Activated CD4-positive, alpha-beta T cell treated with anti-CD3 and anti-CD28 coated beads, Interleukin-2, Interleukin-6, amounts not matched to agents 100 ng/mL and 50 ng/mL, durations not matched to agents 16 hours and 8 hours (primary cell): ENCODE data around the gene FZD7.
A peak's percentile ranks its signal among the peaks of the same experiment; 100 is the strongest.

ENCODE experiments used
- DNase-seq: peaks from one replicate; pipeline ENCODE4 v3.0.0-alpha.2; 2020

FZD7 gene

GRCh38 chr2:202014759-202015211 lies 18.9 kb upstream of the FZD7 start:
- no peak for DNase-seq

GRCh38 chr2:202015471-202015870 lies 18.2 kb upstream of the FZD7 start:
- DNase-seq = no peak

- no peak for DNase-seq
These were observed 17.0 kb upstream of the FZD7 start for GRCh38 chr2:202016579-202017227.

GRCh38 chr2:202017940-202018339 lies 15.7 kb upstream of the FZD7 start:
- DNase-seq = no peak

- no peak for DNase-seq
These were observed 14.7 kb upstream of the FZD7 start for GRCh38 chr2:202018950-202019349.

GRCh38 chr2:202019689-202020450 lies 13.8 kb upstream of the FZD7 start:
- no peak for DNase-seq

GRCh38 chr2:202022755-202023154 lies 10.9 kb upstream of the FZD7 start:
- DNase-seq = no peak

- DNase-seq = no peak
These were observed 10.3 kb upstream of the FZD7 start for GRCh38 chr2:202023198-202023903.

- no peak for DNase-seq
These were observed 9.8 kb upstream of the FZD7 start for GRCh38 chr2:202023904-202024266.

GRCh38 chr2:202024871-202025270 lies 8.8 kb upstream of the FZD7 start:
- DNase-seq = no peak

GRCh38 chr2:202025816-202026215 lies 7.8 kb upstream of the FZD7 start:
- no peak for DNase-seq

GRCh38 chr2:202026507-202026906 lies 7.1 kb upstream of the FZD7 start:
- DNase-seq = no peak

GRCh38 chr2:202030691-202031090 lies 3.0 kb upstream of the FZD7 start:
- DNase-seq = no peak

- DNase-seq = no peak
These were observed 2.3 kb upstream of the FZD7 start for GRCh38 chr2:202031246-202031951.

GRCh38 chr2:202032846-202033316 lies 774 bp upstream of the FZD7 start:
- peak; percentile 19 for DNase-seq

- DNase-seq = peak; percentile 16
These were observed 814 bp downstream of the FZD7 start for GRCh38 chr2:202034249-202035088.

- peak; percentile 24 for DNase-seq
These were observed 1.7 kb downstream of the FZD7 start for GRCh38 chr2:202035089-202035940.

- no peak for DNase-seq
These were observed 2.3 kb downstream of the FZD7 start for GRCh38 chr2:202035941-202036372.

GRCh38 chr2:202036601-202037037 lies 3.0 kb downstream of the FZD7 start:
- no peak for DNase-seq

- no peak for DNase-seq
These were observed 3.4 kb downstream of the FZD7 start for GRCh38 chr2:202037086-202037485.
